Esophagus squamous epithelium (tissue), 5 donors: ENCODE data around the gene CPA5. TPM values are rescaled to one million over a fixed set of nuclear protein-coding genes. Genes with fewer than 3 reads are reported as not detected.

Experiments
- DNase-seq: peaks from one replicate; lab custom pipeline; 2025; lab: John Stamatoyannopoulos, UW
- H3K27ac ChIP-seq, 4 donors: fragments of 200-600 bp; sonication (generic); one replicate each; pipeline ENCODE4 v1.5.1; 2016 to 2019; ENCODE audit warnings: mild to moderate bottlenecking in 1 of 4
- H3K27me3 ChIP-seq, 4 donors: fragments of 200-600 bp; sonication (generic); 1 replicate in 3 of 4; 2 replicates in 1 of 4; pipeline versions ENCODE4 v1.5.1 to v1.6.0; 2017 to 2021; ENCODE audit warnings: antibody characterized with exemption in 1 of 4
- H3K36me3 ChIP-seq, 3 donors: fragments of 200-600 bp; sonication (generic); one replicate each; pipeline ENCODE4 v1.5.1; 2016 to 2019
- H3K4me1 ChIP-seq, 3 donors: fragments of 200-600 bp; sonication (generic); one replicate each; pipeline ENCODE4 v1.5.1; 2017 to 2019
- H3K4me3 ChIP-seq, 4 donors: fragments of 200-600 bp; sonication (generic); 1 replicate in 3 of 4; 2 replicates in 1 of 4; pipeline ENCODE4 v1.5.1; 2016 to 2019; ENCODE audit warnings: mild to moderate bottlenecking in 2 of 4, moderate library complexity in 1 of 4
- H3K9me3 ChIP-seq, 3 donors: fragments of 200-600 bp; sonication (generic); one replicate each; pipeline ENCODE4 v1.5.1; 2016 to 2019
- CTCF ChIP-seq, 6 experiments: fragments of 450-650 bp in 4 of 6; fragments of 200-600 bp in 2 of 6; sonication (generic) in 2 of 6; IDR thresholded peaks; one replicate each; pipeline ENCODE4 v1.5.1; 2016 to 2019; ENCODE audit warnings: antibody characterized with exemption in 6 of 6, mild to moderate bottlenecking in 4 of 6, moderate library complexity in 4 of 6
- POLR2A ChIP-seq, 4 donors: fragments of 450-650 bp; IDR thresholded peaks; one replicate each; pipeline ENCODE4 v1.6.1; 2017; ENCODE audit warnings: antibody characterized with exemption in 4 of 4, mild to moderate bottlenecking in 4 of 4, moderate library complexity in 3 of 4
- WGBS, 2 donors: methylation state at CpG; one replicate each; pipeline ENCODE4 v1.1.5; 2018; 5-methylcytosine and 5-hydroxymethylcytosine counted together
- intact Hi-C: fragments of 100-400 bp; cut with DNase I; formaldehyde crosslinking; loops from one replicate; pipeline ENCODE4 v1.15.0; 2022
- total RNA-seq, 4 donors: library from RNA; depleted of rRNA; stranded (reverse); fragments of >200 nt; gene quantifications; one replicate each; pipeline ENCODE4 v1.1.0, GENCODE V29; 2016
- donor health status: DM: yes; HTN: yes; CAD: no.

CPA5 gene
- total RNA-seq, 4 donors from 2014 or later = not detected

- DNase-seq = no peak
- intact Hi-C loops = no loop called here
- H3K27me3 ChIP-seq = no peaks in the 10 kb centered on the region
- no peaks in the 10 kb centered on the region for H3K9me3 ChIP-seq
- TF ChIP-seq POLR2A (IDR thresholded peaks at IDR 0.05) = no peak
- no peak for TF ChIP-seq CTCF (IDR thresholded peaks at IDR 0.05)
- no peaks in the 10 kb centered on the region for H3K36me3 ChIP-seq
- 78 to 88% methylated on average over 6 to 8 of the region's 18 CpGs for WGBS, 2 donors
- peaks cover 0 to 16% (median 0%) of the 10 kb centered on the region in 3 donors for H3K4me1 ChIP-seq
- H3K27ac ChIP-seq = no peak overlapping the region
- H3K4me3 ChIP-seq = no peak overlapping the region
Observed at GRCh38 chr7:130383187-130383980, 38.8 kb downstream of the CPA5 start.

- peaks cover 0 to 12% (median 0%) of the 10 kb centered on the region in 3 donors for H3K4me1 ChIP-seq
- no peaks in the 10 kb centered on the region for H3K36me3 ChIP-seq
- no peaks in the 10 kb centered on the region for H3K9me3 ChIP-seq
- H3K27ac ChIP-seq = no peak overlapping the region
- no peak for DNase-seq
- H3K27me3 ChIP-seq = no peaks in the 10 kb centered on the region
- WGBS, 2 donors = 40% methylated on average over 1 of the region's 10 CpGs; no CpG with 5 or more reads in 1 of the 2 donors
- intact Hi-C loops = no loop called here
- no peak overlapping the region for H3K4me3 ChIP-seq
- no peak for TF ChIP-seq CTCF (IDR thresholded peaks at IDR 0.05)
Observed at GRCh38 chr7:130384371-130384801, 39.8 kb downstream of the CPA5 start.

GRCh38 chr7:130384841-130385599 lies 40.4 kb downstream of the CPA5 start:
- Histone ChIP-seq H3K4me3 (no peak overlapping the region), H3K27me3 (no peaks in the 10 kb centered on the region), H3K36me3 (no peaks in the 10 kb centered on the region), H3K4me1 (peaks cover 0 to 5% (median 0%) of the 10 kb centered on the region in 3 donors), H3K9me3 (no peaks in the 10 kb centered on the region), H3K27ac (no peak overlapping the region)
- no peak for DNase-seq
- TF ChIP-seq POLR2A (IDR thresholded peaks at IDR 0.05) = no peak
- no peak for TF ChIP-seq CTCF (IDR thresholded peaks at IDR 0.05)
- whole genome bisulfite sequencing, 2 donors = 81 to 100% methylated on average over 2 to 3 of the region's 13 CpGs
- intact Hi-C loops = no loop called here

GRCh38 chr7:130385600-130386066 lies 41.0 kb downstream of the CPA5 start:
- H3K27me3 ChIP-seq = no peaks in the 10 kb centered on the region
- no peak overlapping the region for H3K4me3 ChIP-seq
- intact Hi-C loops = no loop called here
- no peaks in the 10 kb centered on the region for H3K9me3 ChIP-seq
- no peaks in the 10 kb centered on the region for H3K4me1 ChIP-seq
- TF ChIP-seq POLR2A (IDR thresholded peaks at IDR 0.05) (no peak), CTCF (IDR thresholded peaks at IDR 0.05) (no peak)
- no peak overlapping the region for H3K27ac ChIP-seq
- no peaks in the 10 kb centered on the region for H3K36me3 ChIP-seq
- no peak for DNase-seq
- WGBS, 2 donors = 93% methylated on average over 3 of the region's 6 CpGs; no CpG with 5 or more reads in 1 of the 2 donors

GRCh38 chr7:130386876-130387275 lies 42.3 kb downstream of the CPA5 start:
- Histone ChIP-seq H3K36me3 (no peaks in the 10 kb centered on the region), H3K27ac (no peak overlapping the region), H3K4me3 (no peak overlapping the region), H3K9me3 (no peaks in the 10 kb centered on the region), H3K4me1 (no peaks in the 10 kb centered on the region), H3K27me3 (no peaks in the 10 kb centered on the region)
- intact Hi-C loops = no loop called here
- WGBS, 2 donors = 91 to 96% methylated on average over 2 to 3 of the region's 3 CpGs
- TF ChIP-seq POLR2A (IDR thresholded peaks at IDR 0.05) (no peak), CTCF (IDR thresholded peaks at IDR 0.05) (no peak)
- DNase-seq = no peak
